HG03139 (cell line): ENCODE results near the gene IL17C.

Experiments
- ATAC-seq: cut with Tn5 transposase; IDR thresholded peaks from one replicate; pipeline ENCODE4 v1.9.1; 2021; ENCODE audit not compliant: unreplicated experiment

The IL17C gene

GRCh38 chr16:88627531-88628411 lies 10.6 kb upstream of the IL17C start:
- no peak for ATAC-seq

GRCh38 chr16:88628512-88628974 lies 9.8 kb upstream of the IL17C start:
- ATAC-seq: no peak

GRCh38 chr16:88629835-88630234 lies 8.5 kb upstream of the IL17C start:
- no peak for ATAC-seq

GRCh38 chr16:88630433-88630832 lies 7.9 kb upstream of the IL17C start:
- ATAC-seq: no peak

GRCh38 chr16:88630941-88631340 lies 7.4 kb upstream of the IL17C start:
- no peak for ATAC-seq

- no peak for ATAC-seq
Observed at GRCh38 chr16:88631384-88631783, 7.0 kb upstream of the IL17C start.

- no peak for ATAC-seq
Observed at GRCh38 chr16:88631920-88632586, 6.3 kb upstream of the IL17C start.

GRCh38 chr16:88632587-88632930 lies 5.8 kb upstream of the IL17C start:
- no peak for ATAC-seq

GRCh38 chr16:88633684-88634140 lies 4.7 kb upstream of the IL17C start:
- peak; percentile 27 for ATAC-seq

GRCh38 chr16:88634141-88634993 lies 4.0 kb upstream of the IL17C start:
- peak; percentile 40 for ATAC-seq

- ATAC-seq: no peak
Observed at GRCh38 chr16:88634994-88635670, 3.2 kb upstream of the IL17C start.

- no peak for ATAC-seq
Observed at GRCh38 chr16:88635671-88636319, 2.6 kb upstream of the IL17C start.

- ATAC-seq: no peak
Observed at GRCh38 chr16:88636488-88637265, 1.7 kb upstream of the IL17C start.

GRCh38 chr16:88639231-88640038 lies 1.1 kb downstream of the IL17C start:
- ATAC-seq: no peak

- no peak for ATAC-seq
Observed at GRCh38 chr16:88640039-88640495, 1.7 kb downstream of the IL17C start.

GRCh38 chr16:88640498-88641247 lies 2.3 kb downstream of the IL17C start:
- no peak for ATAC-seq

- ATAC-seq: no peak
Observed at GRCh38 chr16:88642881-88643643, 4.7 kb downstream of the IL17C start.
